AG09319 (cell line): ENCODE data around the gene OPCML.

Experiments used
- DNase-seq: peaks from one replicate; pipeline ENCODE4 v3.0.0-alpha.2; 2010; ENCODE audit warnings: low read depth; ENCODE audit errors: extremely low read depth
- CTCF ChIP-seq: IDR thresholded peaks from 2 replicates; pipeline ENCODE4 v1.5.1; 2011; ENCODE audit warnings: low read depth, mild to moderate bottlenecking, inconsistent platforms, low read length, moderate library complexity

OPCML gene

GRCh38 chr11:132755934-132756333, 776.4 kb downstream of the OPCML start:
- no peak for DNase-seq
- TF ChIP-seq CTCF: no peak

GRCh38 chr11:132751516-132752250, 780.6 kb downstream of the OPCML start:
- no peak for TF ChIP-seq CTCF
- DNase-seq: no peak

- no peak for TF ChIP-seq CTCF
- no peak for DNase-seq
These were observed 786.0 kb downstream of the OPCML start for GRCh38 chr11:132746305-132746704.

- no peak for DNase-seq
- TF ChIP-seq CTCF: no peak
These were observed 787.0 kb downstream of the OPCML start for GRCh38 chr11:132745306-132745705.

GRCh38 chr11:132744771-132745170, 787.5 kb downstream of the OPCML start:
- no peak for TF ChIP-seq CTCF
- DNase-seq: no peak

- no peak for TF ChIP-seq CTCF
- DNase-seq: no peak
These were observed 788.7 kb downstream of the OPCML start for GRCh38 chr11:132743601-132744000.

- no peak for DNase-seq
- no peak for TF ChIP-seq CTCF
These were observed 789.4 kb downstream of the OPCML start for GRCh38 chr11:132742929-132743328.
